Stimulated activated naive CD8-positive, alpha-beta T cell treated with anti-CD3 and anti-CD28 coated beads, Interleukin-15, Interleukin-2, amounts not matched to agents 100 U/mL and 50 U/mL, for 24 hours (primary cell): Measurements from ENCODE around the gene ARHGAP18.

ENCODE experiments used
- ATAC-seq: fragments of 150-1000 bp; cut with Tn5 transposase; one replicate; pipeline ENCODE4 v1.10.0; 2021
- DNase-seq: peaks from one replicate; pipeline ENCODE4 v3.0.0; 2021

The ARHGAP18 gene

DNA sequence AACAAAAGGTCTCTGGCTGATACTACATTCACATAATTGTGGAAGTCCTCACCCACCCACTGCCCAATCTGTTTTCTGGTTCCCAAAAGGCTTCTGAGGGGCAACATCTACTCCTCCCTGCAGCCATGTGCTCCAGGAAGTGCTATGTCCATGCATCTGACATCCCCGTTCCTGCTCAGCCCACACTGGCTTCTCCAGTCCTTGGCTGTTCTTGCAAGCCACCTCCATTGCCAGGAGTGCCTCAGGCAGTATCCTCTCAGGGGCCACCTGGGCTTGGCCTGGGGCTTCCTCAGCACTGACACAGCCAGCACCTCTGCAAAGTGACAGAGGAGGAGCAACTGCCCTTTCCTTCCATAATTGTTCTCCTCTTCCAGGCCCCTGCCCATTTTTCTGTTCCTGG lies 18.3 kb downstream of the ARHGAP18 start:
- no peak for DNase-seq
- ATAC-seq, result no peak

DNA sequence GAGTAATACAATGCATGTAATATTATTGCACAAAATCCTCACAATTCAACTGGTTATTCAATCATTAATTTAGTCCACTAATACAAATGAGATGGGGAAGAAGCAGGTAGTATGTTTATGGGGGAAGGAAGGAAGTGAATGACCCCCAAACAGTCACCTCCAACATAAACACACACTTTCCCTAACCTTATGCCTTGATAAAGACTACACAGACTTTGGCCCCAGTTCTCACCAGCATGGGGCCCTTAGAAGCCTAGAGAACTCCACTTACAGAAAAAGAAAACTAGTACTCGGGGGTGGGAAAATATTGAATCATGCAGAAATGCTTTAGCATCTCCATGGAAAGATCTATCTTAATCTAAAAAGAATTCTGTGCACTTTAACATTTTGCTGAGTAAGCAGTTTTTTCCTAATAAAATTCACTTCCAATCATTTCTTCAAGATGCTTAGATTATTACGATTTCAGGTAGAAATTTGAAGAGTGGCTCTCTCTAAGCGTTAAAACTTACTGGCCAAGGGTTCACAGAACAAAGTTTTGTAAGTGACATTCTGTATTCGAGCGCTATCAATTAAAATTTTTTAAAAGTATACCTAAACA lies 18.8 kb downstream of the ARHGAP18 start:
- no peak for ATAC-seq

DNA sequence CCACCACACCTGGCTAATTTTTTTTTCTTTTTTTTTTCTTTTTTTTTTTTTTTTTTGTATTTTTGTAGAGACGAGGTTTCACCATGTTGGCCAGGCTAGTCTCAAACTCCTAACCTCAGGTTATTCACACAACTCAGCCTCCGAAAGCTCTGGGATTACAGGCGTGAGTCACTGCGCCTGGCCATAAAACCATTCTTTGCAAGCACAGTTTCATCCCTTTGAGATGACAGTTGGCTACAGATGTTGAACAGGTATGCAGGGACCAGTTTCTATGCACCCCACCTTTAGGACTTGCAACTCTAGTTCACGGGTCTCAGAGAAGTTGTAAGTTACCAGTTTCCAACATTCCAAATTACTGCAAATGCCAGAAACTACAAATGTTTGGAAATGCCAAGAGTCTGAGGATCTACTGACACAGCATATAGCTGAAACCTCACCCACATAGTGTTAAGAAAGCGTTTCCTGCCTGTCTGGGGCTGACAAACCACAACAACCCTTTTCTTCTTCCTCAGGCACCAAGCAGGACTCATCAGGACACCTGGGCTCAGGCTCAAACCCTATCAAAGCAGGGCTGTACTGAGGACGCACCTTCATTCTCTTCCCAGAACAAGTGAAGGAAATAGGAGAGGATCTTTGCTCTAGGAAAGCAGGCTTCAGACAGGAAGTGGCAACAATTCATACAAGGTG lies 22.9 kb downstream of the ARHGAP18 start:
- DNase-seq (peak; percentile 36), ATAC-seq (peak; percentile 78)

More for the DNA sequence above, 18.8 kb downstream of the ARHGAP18 start:
- no peak for DNase-seq

DNA sequence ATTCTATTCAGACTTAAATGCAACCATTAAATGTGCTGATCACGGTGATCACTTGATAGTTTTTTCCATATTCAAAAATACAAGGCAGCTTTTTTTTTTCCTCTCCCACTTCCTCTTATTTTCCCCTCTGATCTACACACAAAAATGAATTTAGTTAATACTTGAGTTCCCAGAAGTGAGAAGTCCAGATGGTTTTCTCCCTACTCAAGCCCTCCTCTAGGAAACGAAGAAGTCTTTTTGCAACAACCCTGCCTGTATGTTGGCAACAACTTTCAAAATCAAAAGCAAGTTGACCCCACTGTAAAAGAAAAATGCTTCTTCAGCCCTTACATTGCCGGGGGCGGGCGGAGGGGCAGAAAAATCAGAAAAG lies 24.3 kb downstream of the ARHGAP18 start:
- ATAC-seq (no peak), DNase-seq (no peak)

DNA sequence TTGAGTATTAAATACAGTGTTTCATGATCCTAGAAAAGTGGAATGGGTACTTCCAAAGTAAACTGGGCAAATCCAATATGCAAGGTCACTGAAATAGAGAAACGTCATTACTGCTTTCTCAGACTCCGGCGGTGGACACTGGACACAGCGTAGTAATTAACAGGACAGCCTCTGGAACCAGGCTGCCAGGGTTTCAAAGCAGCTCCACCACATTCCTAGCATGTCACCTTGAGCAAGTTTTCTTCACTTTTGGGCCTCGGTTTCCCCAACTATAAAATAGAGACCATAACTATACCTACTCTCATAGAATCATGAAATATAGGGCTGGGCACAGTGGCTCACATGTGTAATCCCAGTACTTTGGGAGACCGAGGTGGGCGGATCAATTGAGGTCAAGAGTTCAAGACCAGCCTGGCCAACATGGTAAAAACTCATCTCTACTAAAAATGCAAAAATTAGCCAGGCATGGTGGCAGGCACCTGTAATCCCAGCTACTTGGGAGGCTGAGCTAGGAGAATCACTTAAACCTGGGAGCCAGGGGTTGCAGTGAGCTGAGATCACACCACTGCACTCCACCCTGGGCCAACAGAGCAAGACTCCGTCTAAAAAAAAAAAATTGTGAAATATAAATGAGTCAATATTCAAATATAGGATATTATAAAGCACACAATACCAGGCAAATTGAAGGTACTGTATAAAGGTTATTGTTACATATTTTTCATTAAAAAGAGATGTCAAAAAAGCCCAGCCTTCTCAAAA lies 24.9 kb downstream of the ARHGAP18 start:
- ATAC-seq (no peak), DNase-seq (no peak)

DNA sequence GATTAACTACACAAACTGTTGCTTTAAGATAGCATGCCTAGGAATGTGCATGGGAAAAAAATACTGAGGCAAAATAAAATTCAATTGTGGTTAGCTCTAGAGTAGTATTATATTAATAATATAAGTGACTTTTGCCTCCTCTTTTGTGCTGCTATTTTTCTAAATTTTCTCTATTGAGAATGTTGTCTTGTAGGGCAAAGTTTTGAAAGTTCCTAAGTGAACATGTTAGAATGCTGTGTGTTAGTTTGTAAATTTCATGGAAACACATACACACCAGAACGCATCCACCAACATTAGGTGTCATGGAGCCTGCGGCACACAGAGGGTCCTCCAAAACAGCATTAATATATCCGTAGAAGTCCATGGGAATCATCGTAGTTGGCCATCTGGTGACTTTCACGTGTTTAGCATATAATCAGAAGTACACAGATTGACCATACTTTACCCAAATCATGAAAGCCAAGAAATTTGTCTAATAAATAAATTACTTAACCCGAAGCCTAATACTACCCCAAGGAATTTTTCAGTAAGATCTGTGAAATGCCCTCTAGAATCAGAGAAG lies 25.6 kb downstream of the ARHGAP18 start:
- no peak for DNase-seq
- ATAC-seq, result no peak

DNA sequence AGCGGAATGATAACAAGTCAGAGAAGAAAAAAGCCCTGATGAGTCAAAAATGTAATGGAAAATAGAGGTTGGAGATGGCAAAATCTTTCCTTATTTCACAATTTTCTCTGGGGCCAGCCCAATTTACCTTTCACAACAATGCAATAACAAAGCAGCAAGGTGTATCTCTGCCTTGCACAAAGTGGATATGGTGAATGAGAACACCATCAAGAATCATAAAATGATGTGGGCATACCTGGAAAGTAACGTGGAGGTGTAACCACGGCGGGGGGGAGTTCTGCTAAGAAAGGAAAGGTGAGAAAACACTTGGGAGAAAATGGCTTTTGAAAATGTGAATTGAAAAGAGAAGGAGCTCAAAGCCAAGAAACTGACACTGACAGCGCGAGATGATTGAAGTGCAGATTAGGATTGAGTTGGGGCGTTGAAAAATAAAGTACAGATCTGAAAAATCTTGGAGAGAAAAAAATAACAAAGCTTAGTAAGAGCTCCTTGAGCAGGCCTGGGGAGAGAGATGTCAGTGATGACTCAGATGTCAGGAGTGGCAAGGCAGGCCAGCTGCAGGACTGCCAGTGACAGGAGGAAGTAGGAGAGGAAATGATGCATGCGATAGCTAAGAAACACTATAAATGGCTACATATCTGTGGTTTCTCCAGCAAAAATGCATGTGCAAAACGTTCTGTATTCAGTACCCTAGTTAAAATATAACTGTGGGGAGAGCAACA lies 26.2 kb downstream of the ARHGAP18 start:
- DNase-seq (peak; percentile 63), ATAC-seq (peak; percentile 97)

DNA sequence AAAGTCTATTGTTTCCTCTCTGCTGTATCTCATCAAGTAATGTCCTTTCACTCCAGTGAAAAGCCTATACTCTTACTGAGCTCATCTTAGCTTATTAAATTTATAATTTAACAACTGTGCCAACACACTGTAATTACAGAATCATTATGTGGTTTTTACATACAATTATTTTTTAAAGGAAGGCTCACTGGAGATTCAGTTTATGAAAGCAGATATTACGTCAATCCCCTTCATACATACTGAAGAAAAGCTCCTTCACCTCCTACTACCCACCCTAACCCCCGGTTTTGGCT lies 28.1 kb downstream of the ARHGAP18 start:
- DNase-seq (no peak), ATAC-seq (no peak)

DNA sequence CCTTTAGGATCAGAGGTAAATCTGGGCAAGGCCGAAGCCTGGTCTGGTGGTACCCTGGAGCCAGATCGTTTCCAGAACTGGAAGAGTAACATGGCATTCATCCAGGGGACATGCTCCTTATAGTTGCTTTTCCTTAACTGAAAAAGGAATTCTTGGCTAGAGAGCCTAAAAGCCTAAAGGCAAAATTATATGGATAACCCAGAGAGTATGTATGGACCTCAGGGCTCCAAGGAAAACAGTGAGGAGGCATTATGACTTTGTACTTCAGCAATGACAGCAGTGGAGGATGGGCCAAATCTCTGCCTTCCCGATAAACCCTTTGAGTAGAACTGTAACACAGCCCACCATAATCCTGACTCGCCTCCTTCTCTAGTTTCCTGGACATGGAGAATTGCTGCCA lies 29.3 kb downstream of the ARHGAP18 start:
- ATAC-seq (no peak), DNase-seq (no peak)

DNA sequence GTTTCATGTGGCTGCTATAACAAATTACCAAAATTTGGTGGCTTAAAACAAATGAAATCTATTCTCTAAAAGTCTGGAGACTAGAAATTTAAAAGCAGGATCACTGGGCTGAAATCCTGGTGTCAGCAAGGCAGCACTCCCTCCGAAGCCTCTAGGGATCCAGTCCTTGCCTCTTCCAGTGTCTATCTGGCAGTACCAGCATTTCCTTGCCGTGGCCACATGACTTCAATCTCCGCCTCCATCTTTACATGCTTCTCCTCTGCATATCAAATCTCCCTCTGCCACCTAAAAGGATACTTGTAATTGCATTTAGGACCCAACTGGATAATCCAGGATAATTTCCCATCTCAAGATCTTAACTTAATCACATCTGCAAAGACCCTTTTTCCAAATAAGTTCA lies 30.2 kb downstream of the ARHGAP18 start:
- ATAC-seq, result no peak
- DNase-seq, result no peak

DNA sequence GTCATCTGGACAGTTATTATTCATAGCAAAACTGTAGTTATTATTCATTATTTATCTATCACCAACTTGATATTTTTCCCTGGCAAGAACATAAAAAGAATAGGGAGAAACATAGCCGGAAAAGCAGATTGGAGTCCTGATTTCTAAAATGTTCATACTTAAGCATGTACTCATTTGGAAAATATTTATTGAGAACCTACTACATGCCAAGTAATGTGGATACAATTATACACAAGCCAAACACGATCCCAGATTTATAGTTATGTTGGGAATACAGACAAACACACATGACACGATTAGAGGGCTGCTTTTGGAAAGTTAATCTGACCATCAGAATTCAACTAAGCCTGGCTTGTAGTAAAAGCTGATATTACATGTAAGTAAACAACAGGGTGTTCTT lies 30.7 kb downstream of the ARHGAP18 start:
- no peak for DNase-seq

DNA sequence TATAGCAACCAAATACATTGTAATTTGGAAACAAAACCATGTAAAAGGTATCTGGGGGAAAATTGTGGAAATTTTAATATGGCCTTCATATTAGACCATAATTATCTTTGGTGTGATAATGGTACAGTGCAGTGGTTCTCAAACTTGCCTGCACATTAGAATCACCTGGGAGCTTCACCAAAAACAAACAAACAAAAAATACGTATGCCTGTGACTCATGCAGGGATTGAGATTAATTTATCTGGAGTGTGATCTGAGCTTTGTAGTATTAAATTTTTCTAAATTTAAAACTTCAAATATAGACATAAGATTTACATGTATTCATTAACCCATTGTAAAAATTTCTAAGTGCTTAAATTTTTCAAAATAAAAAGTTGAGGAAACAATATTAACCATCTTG lies 31.5 kb downstream of the ARHGAP18 start:
- DNase-seq, result no peak
- no peak for ATAC-seq

More for the DNA sequence above, 30.7 kb downstream of the ARHGAP18 start:
- ATAC-seq, result no peak

DNA sequence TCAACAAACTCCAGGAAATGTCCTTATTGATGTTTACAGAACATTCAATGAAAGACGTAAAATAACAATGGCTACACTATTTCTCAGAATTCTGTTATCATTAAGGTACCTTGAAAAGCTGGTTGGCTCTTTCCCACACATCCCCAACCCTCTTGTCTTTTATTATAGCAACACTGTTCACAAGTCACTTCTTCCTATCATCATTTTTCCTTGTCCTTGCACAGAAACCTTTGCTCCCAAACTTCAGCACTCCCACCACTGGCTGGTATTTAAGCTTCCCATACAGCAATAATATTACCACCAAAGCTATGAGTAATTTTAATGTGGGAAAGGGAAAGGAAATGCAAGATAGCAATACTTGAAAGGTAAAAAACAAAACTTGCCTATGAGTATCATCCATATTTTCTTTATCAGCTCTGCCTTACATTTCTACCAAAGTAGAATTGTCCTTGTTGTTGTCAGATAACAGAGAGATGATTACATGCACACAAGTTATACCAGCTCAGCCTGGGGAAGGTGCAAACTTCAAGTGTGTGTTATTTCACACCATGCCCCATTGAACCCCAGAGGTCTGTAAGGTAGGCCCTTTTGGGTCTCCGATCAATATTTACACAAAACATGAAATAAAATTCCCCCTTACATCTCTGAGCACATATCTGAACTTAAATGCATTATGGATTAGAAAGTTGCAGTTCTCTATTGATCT lies 32.2 kb downstream of the ARHGAP18 start:
- ATAC-seq (no peak), DNase-seq (no peak)

DNA sequence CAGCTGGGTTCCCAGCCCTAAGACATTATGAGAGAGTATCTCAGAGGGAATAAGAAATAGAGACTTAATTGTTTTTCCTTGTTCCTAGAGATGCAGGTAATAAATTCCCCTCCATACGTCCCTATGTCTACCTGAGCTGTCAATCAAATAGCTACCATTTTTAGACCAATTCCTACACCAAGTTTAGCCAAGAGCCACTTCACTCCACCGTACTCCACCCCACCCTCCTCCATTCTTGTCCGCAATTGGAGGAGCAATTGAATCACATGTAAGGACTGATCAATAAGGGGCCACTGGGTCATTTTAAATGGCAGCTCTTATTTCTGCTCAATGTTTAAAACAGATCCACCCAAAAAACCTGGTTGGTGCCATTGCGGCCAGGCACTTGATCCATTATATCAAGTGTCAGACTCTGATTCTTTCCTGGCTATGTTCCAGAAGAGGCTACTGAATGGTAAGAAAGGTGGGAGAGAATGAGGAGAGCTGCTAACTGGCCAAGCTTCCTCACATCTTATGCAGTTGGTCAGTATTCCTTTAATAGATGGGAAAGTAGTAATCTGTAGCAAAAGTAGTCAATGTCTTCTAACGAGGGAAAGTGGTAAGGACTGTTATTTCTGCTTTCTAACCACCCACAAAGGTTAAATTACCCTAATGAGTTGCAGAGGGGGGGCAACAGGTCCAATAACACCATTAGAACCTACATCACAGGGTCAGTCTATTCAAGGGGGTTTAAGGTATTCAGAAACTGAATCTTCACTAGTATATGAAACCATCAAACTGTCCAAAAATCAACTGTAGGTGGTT lies 34.1 kb downstream of the ARHGAP18 start:
- DNase-seq (no peak), ATAC-seq (no peak)

DNA sequence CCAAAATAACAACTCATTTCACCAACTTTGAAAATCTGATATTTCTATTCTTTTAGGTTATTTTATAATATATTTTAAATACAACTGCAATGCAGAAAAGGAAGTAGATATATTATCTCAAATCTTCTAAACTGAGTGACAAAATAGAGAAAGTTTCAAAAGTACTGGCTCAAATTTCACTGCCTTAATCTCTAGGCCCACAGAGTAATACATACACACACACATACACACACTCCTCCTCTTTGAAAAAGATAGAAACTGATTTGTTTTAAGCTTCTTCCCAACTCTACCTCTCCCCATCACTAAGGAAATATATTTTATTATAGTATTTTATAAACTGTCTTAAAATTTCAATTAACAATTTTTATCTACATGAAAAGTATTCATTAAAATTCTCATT lies 36.2 kb downstream of the ARHGAP18 start:
- no peak for ATAC-seq

DNA sequence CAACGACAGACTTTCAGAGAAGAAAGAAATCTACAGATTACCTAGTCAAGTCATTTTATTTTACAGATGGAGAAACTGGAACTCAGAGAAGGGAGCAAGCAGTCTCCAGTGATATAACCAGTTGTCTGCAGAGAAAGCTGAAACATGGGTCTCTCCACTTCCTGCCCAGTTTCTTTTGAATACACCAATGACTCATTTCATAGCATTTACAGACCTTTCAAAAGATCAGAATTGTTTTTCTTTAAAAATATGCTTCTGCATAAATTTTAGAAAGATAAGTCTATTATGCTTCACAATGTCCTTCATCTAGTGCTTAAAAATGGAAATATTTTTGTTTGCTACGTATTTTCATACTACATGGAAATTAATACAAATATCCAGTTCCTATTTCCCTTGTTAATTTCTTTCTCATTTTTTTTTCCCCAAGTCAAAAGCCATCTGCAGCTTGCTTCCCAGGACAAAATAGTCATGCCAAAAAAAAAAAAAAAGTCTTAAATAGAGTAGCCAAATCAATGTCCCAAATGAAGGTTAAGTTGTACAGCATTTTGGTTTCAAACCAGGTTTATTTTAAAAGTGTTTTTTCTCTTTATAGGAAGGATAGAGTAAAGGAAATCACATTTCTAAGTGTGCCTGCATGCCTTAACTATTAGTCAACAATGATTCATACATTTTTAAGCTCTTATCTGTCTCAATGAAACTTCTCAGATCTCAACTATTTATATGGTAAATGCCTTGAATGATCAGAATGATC lies 36.9 kb downstream of the ARHGAP18 start:
- no peak for DNase-seq
- peak; percentile 73 for ATAC-seq

More for the DNA sequence above, 36.2 kb downstream of the ARHGAP18 start:
- no peak for DNase-seq

DNA sequence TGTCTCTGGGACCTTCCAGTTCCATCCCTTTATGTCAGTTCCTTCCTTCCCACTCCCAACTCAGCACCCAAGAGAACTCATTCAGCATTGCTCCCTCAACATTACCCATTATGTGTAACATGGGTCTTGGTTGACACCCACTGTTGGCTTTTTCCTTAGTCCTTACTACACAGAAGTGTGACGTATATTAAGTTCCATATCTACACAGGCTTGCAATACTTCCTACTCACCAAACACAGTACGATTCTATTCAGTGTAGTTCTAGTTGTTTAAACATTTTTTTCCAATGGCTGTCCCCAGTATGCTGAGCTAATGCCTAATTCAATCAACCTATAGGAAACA lies 37.7 kb downstream of the ARHGAP18 start:
- peak; percentile 48 for ATAC-seq
- no peak for DNase-seq

DNA sequence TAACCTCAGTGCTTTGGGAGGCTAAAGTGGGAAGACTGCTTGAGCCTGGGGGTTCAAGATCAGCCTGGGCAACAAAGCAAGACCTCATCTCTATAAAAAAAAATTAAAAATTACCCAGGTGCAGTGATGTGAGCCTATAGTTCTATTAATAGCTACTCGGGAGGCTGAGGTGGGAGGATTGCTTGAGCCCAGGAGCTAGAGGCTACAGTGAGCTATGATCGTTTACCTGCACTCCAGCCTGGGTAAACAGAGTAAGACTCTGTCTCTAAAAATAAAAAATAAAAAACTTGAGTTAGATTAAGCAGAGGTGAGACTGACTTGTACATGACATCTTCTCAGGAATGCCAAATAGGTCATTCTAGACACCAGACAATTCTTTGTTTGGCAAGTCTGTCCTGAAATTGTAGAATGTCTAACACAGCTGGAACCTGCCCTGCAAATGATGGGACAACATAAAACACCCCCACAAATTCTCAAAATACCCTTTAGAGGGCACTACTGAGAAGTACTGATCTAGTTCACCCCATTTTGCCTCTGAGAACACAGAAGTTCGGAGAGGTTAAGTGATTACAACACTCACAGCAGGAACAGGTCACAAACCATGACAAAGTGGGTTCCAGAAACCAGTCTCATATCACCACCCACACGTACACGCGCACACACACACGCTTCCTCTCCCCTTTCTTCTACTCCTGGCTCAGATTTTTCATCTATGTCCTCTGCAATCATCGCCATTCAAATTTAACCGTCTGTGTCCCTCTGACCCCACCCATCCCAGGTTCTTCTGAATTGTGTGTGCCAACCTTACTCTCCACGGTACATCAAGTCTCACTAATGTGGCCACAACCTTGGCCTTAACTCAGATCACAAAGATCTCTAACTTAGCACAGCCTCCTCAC lies 38.3 kb downstream of the ARHGAP18 start:
- DNase-seq (peak; percentile 66), ATAC-seq (peak; percentile 86)

DNA sequence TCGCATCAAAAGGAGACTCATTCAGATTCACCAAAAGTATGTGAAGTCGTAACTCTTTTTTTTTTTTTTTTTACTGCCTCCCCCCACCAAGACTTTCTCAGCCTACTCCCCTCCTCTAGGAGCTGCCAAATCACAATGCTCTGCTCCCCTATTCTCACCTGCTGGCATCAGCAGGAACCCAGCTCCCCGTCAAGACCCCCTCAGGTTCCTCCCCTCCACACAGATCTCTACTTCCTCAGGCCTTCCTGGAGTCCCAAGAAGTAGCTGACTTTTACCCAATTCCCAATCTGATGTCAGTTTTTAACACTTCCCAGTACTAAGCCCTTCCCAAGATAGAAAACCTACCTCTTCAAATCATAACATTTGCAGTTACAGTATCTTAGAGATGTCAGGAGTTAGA lies 39.3 kb downstream of the ARHGAP18 start:
- DNase-seq (no peak), ATAC-seq (no peak)

DNA sequence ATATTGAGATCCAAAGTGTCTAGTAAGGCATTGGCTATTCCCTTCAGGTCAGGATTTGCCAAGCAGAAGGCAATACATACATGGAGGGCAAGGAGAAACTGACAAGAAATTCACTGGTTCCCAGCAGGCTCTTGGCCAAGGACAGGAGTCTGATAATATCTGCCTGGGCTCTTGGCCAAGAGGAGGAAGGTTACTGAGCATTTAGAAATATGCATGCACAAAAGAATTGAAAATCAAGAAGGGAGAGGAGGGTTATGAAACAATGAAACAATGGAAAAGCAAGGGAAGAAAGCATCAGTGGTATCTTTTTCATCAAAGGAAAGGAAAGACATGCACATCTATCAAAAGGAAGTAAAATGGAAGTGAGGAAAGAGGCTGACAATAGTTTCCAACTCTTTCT lies 42.4 kb downstream of the ARHGAP18 start:
- ATAC-seq (no peak), DNase-seq (no peak)
